ENCODE measurements around the gene STAT5B.
"Not testable (repeated sequence)": the region's sequence is repeated elsewhere in the genome, so short reads cannot be mapped to it uniquely, and the experiment has no call there.

The STAT5B gene

GRCh38 chr17:42266918-42267766, 9.0 kb downstream of the STAT5B start:
- H2BK5ac ChIP-seq (ENCODE audit: low read depth, low read length, poor library complexity), result no peak overlapping the region
- no peak overlapping the region for H2BK12ac ChIP-seq (ENCODE audit: low read length)
- no peaks in the 10 kb centered on the region for H3K36me3 ChIP-seq (ENCODE audit: control insufficient read depth in 1 of 2, insufficient read depth in 2 of 2, low read length in 2 of 2)
- DNase-seq, result peak; percentile 92 to 99
- no peak overlapping the region for H4K91ac ChIP-seq (ENCODE audit: low read depth, low read length)
- no CpG with 5 or more reads among the region's 9 CpGs for WGBS (ENCODE audit: extremely low coverage, insufficient coverage, insufficient read length)
- H4K8ac ChIP-seq (ENCODE audit: low read depth, low read length), result no peak overlapping the region
- no peak overlapping the region for H3K4ac ChIP-seq (ENCODE audit: low read depth, low read length)
- H3K79me2 ChIP-seq (ENCODE audit: control insufficient read depth, insufficient read depth, low read length, poor library complexity), result no peaks in the 10 kb centered on the region
- H2AK5ac ChIP-seq (ENCODE audit: low read length), result no peak overlapping the region
- no peaks in the 10 kb centered on the region for H3K27me3 ChIP-seq (ENCODE audit: insufficient read depth, low read length)
- no peak overlapping the region for H3K27ac ChIP-seq (ENCODE audit: low read depth, low read length)
- H3K14ac ChIP-seq (ENCODE audit: low read length), result no peak overlapping the region
- H3K9me3 ChIP-seq (ENCODE audit: insufficient read depth, low read depth, low read length), result no peaks in the 10 kb centered on the region
- H3K23ac ChIP-seq (ENCODE audit: low read length), result no peak overlapping the region
- no peak overlapping the region for H2BK120ac ChIP-seq (ENCODE audit: insufficient read depth, low read length, poor library complexity)
- H3K9ac ChIP-seq (ENCODE audit: low read length), result no peak overlapping the region
- H3K4me2 ChIP-seq (ENCODE audit: low read length), result no peak overlapping the region
- H2AFZ ChIP-seq (ENCODE audit: insufficient read depth, low read length, poor library complexity), result no peak overlapping the region
- H3K79me1 ChIP-seq (ENCODE audit: low read length), result no peaks in the 10 kb centered on the region
- H4K12ac ChIP-seq (ENCODE audit: low read depth, low read length), result no peak overlapping the region
- no peak overlapping the region for H3K18ac ChIP-seq (ENCODE audit: low read length)
- H3K4me3 ChIP-seq (ENCODE audit: low read depth, low read length), result no peak overlapping the region
- peaks cover 0 to 2% of the 10 kb centered on the region in 2 experiments for H3K4me1 ChIP-seq (ENCODE audit: control insufficient read depth in 1 of 2, insufficient read depth in 2 of 2, low read length in 2 of 2)

- no peak overlapping the region for H2BK12ac ChIP-seq (ENCODE audit: low read length)
- WGBS (ENCODE audit: extremely low coverage, insufficient coverage, insufficient read length), result no CpG with 5 or more reads among the region's 2 CpGs
- no peak overlapping the region for H4K12ac ChIP-seq (ENCODE audit: low read depth, low read length)
- H2BK5ac ChIP-seq (ENCODE audit: low read depth, low read length, poor library complexity), result no peak overlapping the region
- H2AK5ac ChIP-seq (ENCODE audit: low read length), result no peak overlapping the region
- H3K9me3 ChIP-seq (ENCODE audit: insufficient read depth, low read depth, low read length), result no peaks in the 10 kb centered on the region
- H3K4me1 ChIP-seq (ENCODE audit: control insufficient read depth in 1 of 2, insufficient read depth in 2 of 2, low read length in 2 of 2), result peaks cover 0 to 2% of the 10 kb centered on the region in 2 experiments
- H3K14ac ChIP-seq (ENCODE audit: low read length), result no peak overlapping the region
- no peak for DNase-seq
- no peak overlapping the region for H4K8ac ChIP-seq (ENCODE audit: low read depth, low read length)
- no peaks in the 10 kb centered on the region for H3K36me3 ChIP-seq (ENCODE audit: control insufficient read depth in 1 of 2, insufficient read depth in 2 of 2, low read length in 2 of 2)
- no peak overlapping the region for H3K27ac ChIP-seq (ENCODE audit: low read depth, low read length)
- no peak overlapping the region for H3K4ac ChIP-seq (ENCODE audit: low read depth, low read length)
- no peaks in the 10 kb centered on the region for H3K79me2 ChIP-seq (ENCODE audit: control insufficient read depth, insufficient read depth, low read length, poor library complexity)
- H3K4me2 ChIP-seq (ENCODE audit: low read length), result no peak overlapping the region
- H2BK120ac ChIP-seq (ENCODE audit: insufficient read depth, low read length, poor library complexity), result no peak overlapping the region
- H3K4me3 ChIP-seq (ENCODE audit: low read depth, low read length), result no peak overlapping the region
- no peak overlapping the region for H3K18ac ChIP-seq (ENCODE audit: low read length)
- no peaks in the 10 kb centered on the region for H3K27me3 ChIP-seq (ENCODE audit: insufficient read depth, low read length)
- no peak overlapping the region for H3K9ac ChIP-seq (ENCODE audit: low read length)
- no peak overlapping the region for H4K91ac ChIP-seq (ENCODE audit: low read depth, low read length)
- H3K79me1 ChIP-seq (ENCODE audit: low read length), result no peaks in the 10 kb centered on the region
- H3K23ac ChIP-seq (ENCODE audit: low read length), result no peak overlapping the region
- H2AFZ ChIP-seq (ENCODE audit: insufficient read depth, low read length, poor library complexity), result no peak overlapping the region
Measured at GRCh38 chr17:42266462-42266861, 9.7 kb downstream of the STAT5B start.

- not testable (repeated sequence) for H3K4me2 ChIP-seq (ENCODE audit: low read length); H4K12ac ChIP-seq (ENCODE audit: low read depth, low read length); H2BK12ac ChIP-seq (ENCODE audit: low read length); H3K27me3 ChIP-seq (ENCODE audit: insufficient read depth, low read length); H3K9me3 ChIP-seq (ENCODE audit: insufficient read depth, low read depth, low read length); H2AFZ ChIP-seq (ENCODE audit: insufficient read depth, low read length, poor library complexity); H3K79me2 ChIP-seq (ENCODE audit: control insufficient read depth, insufficient read depth, low read length, poor library complexity); H3K4me1 ChIP-seq (ENCODE audit: control insufficient read depth in 1 of 2, insufficient read depth in 2 of 2, low read length in 2 of 2); DNase-seq; H3K4ac ChIP-seq (ENCODE audit: low read depth, low read length); H3K36me3 ChIP-seq (ENCODE audit: control insufficient read depth in 1 of 2, insufficient read depth in 2 of 2, low read length in 2 of 2); H3K14ac ChIP-seq (ENCODE audit: low read length); H3K9ac ChIP-seq (ENCODE audit: low read length); H3K27ac ChIP-seq (ENCODE audit: low read depth, low read length); H3K23ac ChIP-seq (ENCODE audit: low read length); H2AK5ac ChIP-seq (ENCODE audit: low read length); H2BK120ac ChIP-seq (ENCODE audit: insufficient read depth, low read length, poor library complexity); H2BK5ac ChIP-seq (ENCODE audit: low read depth, low read length, poor library complexity); H4K8ac ChIP-seq (ENCODE audit: low read depth, low read length); H4K91ac ChIP-seq (ENCODE audit: low read depth, low read length); H3K4me3 ChIP-seq (ENCODE audit: low read depth, low read length); H3K79me1 ChIP-seq (ENCODE audit: low read length); H3K18ac ChIP-seq (ENCODE audit: low read length)
- no CpG with 5 or more reads among the region's 4 CpGs for WGBS (ENCODE audit: extremely low coverage, insufficient coverage, insufficient read length)
Measured at GRCh38 chr17:42264366-42264765, 11.8 kb downstream of the STAT5B start.

GRCh38 chr17:42260318-42260717, 15.9 kb downstream of the STAT5B start:
- WGBS (ENCODE audit: extremely low coverage, insufficient coverage, insufficient read length), result no CpG with 5 or more reads among the region's 6 CpGs
- no peak overlapping the region for H4K91ac ChIP-seq (ENCODE audit: low read depth, low read length)
- no peaks in the 10 kb centered on the region for H3K79me2 ChIP-seq (ENCODE audit: control insufficient read depth, insufficient read depth, low read length, poor library complexity)
- H3K9ac ChIP-seq (ENCODE audit: low read length), result no peak overlapping the region
- H3K9me3 ChIP-seq (ENCODE audit: insufficient read depth, low read depth, low read length), result no peaks in the 10 kb centered on the region
- H2AFZ ChIP-seq (ENCODE audit: insufficient read depth, low read length, poor library complexity), result no peak overlapping the region
- H3K4ac ChIP-seq (ENCODE audit: low read depth, low read length), result no peak overlapping the region
- no peak overlapping the region for H3K23ac ChIP-seq (ENCODE audit: low read length)
- no peak overlapping the region for H4K12ac ChIP-seq (ENCODE audit: low read depth, low read length)
- H2BK12ac ChIP-seq (ENCODE audit: low read length), result no peak overlapping the region
- H3K18ac ChIP-seq (ENCODE audit: low read length), result no peak overlapping the region
- H3K4me3 ChIP-seq (ENCODE audit: low read depth, low read length), result no peak overlapping the region
- no peak overlapping the region for H4K8ac ChIP-seq (ENCODE audit: low read depth, low read length)
- H3K27ac ChIP-seq (ENCODE audit: low read depth, low read length), result no peak overlapping the region
- no peak overlapping the region for H2BK120ac ChIP-seq (ENCODE audit: insufficient read depth, low read length, poor library complexity)
- H3K4me1 ChIP-seq (ENCODE audit: control insufficient read depth in 1 of 2, insufficient read depth in 2 of 2, low read length in 2 of 2), result no peaks in the 10 kb centered on the region
- no peak overlapping the region for H2AK5ac ChIP-seq (ENCODE audit: low read length)
- no peak overlapping the region for H3K14ac ChIP-seq (ENCODE audit: low read length)
- H3K36me3 ChIP-seq (ENCODE audit: control insufficient read depth in 1 of 2, insufficient read depth in 2 of 2, low read length in 2 of 2), result no peaks in the 10 kb centered on the region
- H2BK5ac ChIP-seq (ENCODE audit: low read depth, low read length, poor library complexity), result no peak overlapping the region
- H3K79me1 ChIP-seq (ENCODE audit: low read length), result no peaks in the 10 kb centered on the region
- no peaks in the 10 kb centered on the region for H3K27me3 ChIP-seq (ENCODE audit: insufficient read depth, low read length)
- H3K4me2 ChIP-seq (ENCODE audit: low read length), result no peak overlapping the region
- no peak for DNase-seq
